ENCODE results near the gene INTS12.
A peak's percentile ranks its signal among the peaks of the same experiment; 100 is the strongest.

INTS12 gene

DNA sequence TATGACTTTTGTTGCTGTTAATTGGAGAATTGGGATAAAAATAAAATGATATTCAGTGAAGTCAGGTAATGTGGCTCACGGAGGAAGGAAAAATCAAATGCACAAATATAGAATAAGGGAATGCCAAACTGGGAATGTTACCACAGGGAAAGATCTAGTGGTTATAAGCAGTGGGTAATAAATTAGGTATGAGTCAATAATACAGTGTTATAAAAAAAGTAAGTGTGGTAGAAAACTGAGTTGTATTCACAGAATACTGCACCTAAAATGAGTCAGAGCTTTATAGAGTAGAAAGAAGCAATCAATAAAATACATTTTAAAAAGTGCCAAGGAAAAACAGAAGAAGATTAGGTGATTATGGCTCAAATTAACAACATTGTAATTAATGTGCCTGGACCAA is 34.5 kb downstream of the INTS12 start:
- TF ChIP-seq EZH2 (IDR thresholded peaks at IDR 0.05) (no peak), FOXP2 (optimal IDR thresholded peaks at IDR 0.05; ENCODE audit: control extremely low read depth, extremely low read length, insufficient read depth) (no peak), POLR2AphosphoS5 (IDR thresholded peaks at IDR 0.05; ENCODE audit: borderline replicate concordance, low read depth, low read length) (no peak)
- no peak overlapping the region for H3K4me3 ChIP-seq
- DNase-seq (ENCODE audit: low read depth, low spot score), result no peak
- no peak overlapping the region for H3K27ac ChIP-seq
- no peaks in the 10 kb centered on the region for H3K36me3 ChIP-seq (ENCODE audit: insufficient read depth, low read length)
- no peak overlapping the region for H3K9ac ChIP-seq (ENCODE audit: insufficient read length)
- H3K9me3 ChIP-seq (ENCODE audit: low read depth, low read length), result no peaks in the 10 kb centered on the region

DNA sequence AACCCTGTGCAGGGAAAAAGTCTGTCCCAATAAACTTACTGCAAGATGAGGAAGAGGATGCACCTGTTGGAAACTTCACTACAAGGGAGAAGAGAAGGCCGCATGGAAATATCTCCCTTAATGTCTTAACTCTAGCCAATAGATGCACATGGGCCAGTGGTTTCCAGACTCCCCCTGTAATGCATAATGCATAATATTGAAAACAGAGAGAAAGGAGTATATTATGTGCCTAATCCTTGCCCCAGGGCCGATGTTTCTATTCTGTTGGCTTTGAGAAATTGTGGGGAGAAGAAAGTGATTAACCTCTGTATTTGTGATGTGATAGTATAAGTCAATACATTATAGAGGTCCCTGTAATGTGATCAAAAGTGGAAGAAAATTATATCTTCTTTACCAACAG is 37.2 kb downstream of the INTS12 start:
- TF ChIP-seq EZH2 (IDR thresholded peaks at IDR 0.05), result no peak
- no peak for TF ChIP-seq FOXP2 (optimal IDR thresholded peaks at IDR 0.05; ENCODE audit: control extremely low read depth, extremely low read length, insufficient read depth)
- no peak for TF ChIP-seq POLR2AphosphoS5 (IDR thresholded peaks at IDR 0.05; ENCODE audit: borderline replicate concordance, low read depth, low read length)
- Histone ChIP-seq H3K9me3 (ENCODE audit: low read depth, low read length) (no peaks in the 10 kb centered on the region), H3K36me3 (ENCODE audit: insufficient read depth, low read length) (no peaks in the 10 kb centered on the region), H3K4me3 (no peak overlapping the region), H3K27ac (no peak overlapping the region), H3K9ac (ENCODE audit: insufficient read length) (no peak overlapping the region)
- DNase-seq (ENCODE audit: low read depth, low spot score), result no peak

DNA sequence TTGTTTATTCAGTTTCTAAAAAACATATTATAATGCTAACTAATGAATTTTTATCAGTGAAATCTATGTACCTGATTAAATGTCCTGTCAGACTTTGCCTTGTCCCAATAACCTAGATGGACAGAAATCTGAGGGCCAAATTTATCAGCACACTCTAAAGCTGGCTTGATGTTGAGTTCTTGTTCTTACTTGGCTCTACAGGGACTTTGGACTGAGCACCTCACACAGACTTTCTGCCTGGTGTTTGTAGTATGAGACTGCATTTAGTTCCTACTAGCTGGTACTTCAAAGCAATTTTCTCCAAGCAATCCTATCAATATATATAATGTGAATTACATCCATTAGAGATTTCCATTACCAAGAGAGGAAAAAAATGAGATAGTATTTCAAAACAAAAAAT is 37.8 kb downstream of the INTS12 start:
- no peak overlapping the region for H3K9ac ChIP-seq (ENCODE audit: insufficient read length)
- DNase-seq (ENCODE audit: low read depth, low spot score), result no peak
- TF ChIP-seq FOXP2 (optimal IDR thresholded peaks at IDR 0.05; ENCODE audit: control extremely low read depth, extremely low read length, insufficient read depth), result no peak
- TF ChIP-seq POLR2AphosphoS5 (IDR thresholded peaks at IDR 0.05; ENCODE audit: borderline replicate concordance, low read depth, low read length), result no peak
- no peaks in the 10 kb centered on the region for H3K9me3 ChIP-seq (ENCODE audit: low read depth, low read length)
- no peak overlapping the region for H3K27ac ChIP-seq
- H3K36me3 ChIP-seq (ENCODE audit: insufficient read depth, low read length), result no peaks in the 10 kb centered on the region
- no peak overlapping the region for H3K4me3 ChIP-seq

DNA sequence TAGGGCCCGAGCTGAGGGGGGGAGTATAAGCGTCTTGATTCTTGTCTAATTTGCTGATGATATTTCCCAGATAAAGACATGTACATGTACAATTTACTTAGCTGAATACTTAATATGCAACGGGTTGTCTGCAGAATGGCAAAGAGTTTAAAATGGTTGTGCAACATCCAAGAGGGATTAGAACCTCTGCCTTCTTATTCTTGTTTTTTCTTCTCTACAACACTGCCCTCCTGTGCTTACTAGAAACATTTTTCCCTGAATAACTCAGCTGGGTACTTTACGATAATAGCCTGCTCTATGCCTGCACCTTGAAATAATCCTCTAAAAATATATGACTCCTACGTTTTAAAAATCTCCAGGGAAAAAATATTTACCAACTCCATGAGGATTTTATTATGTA is 41.8 kb downstream of the INTS12 start:
- no peaks in the 10 kb centered on the region for H3K36me3 ChIP-seq (ENCODE audit: insufficient read depth, low read length)
- no peak overlapping the region for H3K9ac ChIP-seq (ENCODE audit: insufficient read length)
- H3K27ac ChIP-seq, result no peak overlapping the region
- no peak for TF ChIP-seq POLR2AphosphoS5 (IDR thresholded peaks at IDR 0.05; ENCODE audit: borderline replicate concordance, low read depth, low read length)
- TF ChIP-seq FOXP2 (optimal IDR thresholded peaks at IDR 0.05; ENCODE audit: control extremely low read depth, extremely low read length, insufficient read depth), result no peak
- TF ChIP-seq EZH2 (IDR thresholded peaks at IDR 0.05), result no peak
- DNase-seq (ENCODE audit: low read depth, low spot score), result peak; percentile 74
- no peaks in the 10 kb centered on the region for H3K9me3 ChIP-seq (ENCODE audit: low read depth, low read length)
- no peak overlapping the region for H3K4me3 ChIP-seq

DNA sequence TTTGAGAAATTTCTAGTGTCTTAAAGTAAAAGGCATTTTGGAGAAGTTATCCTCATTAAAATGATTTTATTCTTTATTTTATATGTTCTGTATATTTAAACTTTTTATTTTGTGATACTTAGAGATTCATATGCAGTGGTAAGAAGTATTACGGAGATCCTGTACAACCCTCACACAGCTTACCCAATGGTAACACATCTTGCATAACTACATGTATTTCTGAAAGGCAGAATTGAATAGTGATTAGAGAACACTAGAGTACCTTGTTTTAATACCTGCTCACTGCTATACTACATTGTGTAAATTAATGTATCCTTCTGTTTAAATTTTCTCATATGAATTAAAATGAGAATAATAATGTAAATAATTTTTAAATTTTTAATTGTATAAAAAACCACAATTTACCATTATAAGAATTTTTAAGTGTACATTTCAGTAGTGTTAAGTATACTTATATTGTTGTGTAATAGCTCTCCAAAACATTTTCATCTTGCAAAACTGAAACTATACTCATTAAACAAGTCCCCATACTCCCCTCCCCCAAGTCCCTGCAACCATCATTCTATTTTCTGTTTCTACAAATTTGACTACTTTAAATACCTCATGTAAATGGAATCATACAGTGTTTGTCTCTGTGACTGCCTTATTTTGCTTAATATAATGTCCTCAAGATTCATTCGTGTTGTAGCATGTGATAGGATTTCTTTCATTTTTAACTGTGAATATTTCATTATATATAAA is 45.4 kb downstream of the INTS12 start:
- DNase-seq (ENCODE audit: low read depth, low spot score), result no peak
- Histone ChIP-seq H3K9me3 (ENCODE audit: low read depth, low read length) (no peaks in the 10 kb centered on the region), H3K27ac (no peak overlapping the region), H3K4me3 (no peak overlapping the region), H3K9ac (ENCODE audit: insufficient read length) (no peak overlapping the region), H3K36me3 (ENCODE audit: insufficient read depth, low read length) (no peaks in the 10 kb centered on the region)
- TF ChIP-seq POLR2AphosphoS5 (IDR thresholded peaks at IDR 0.05; ENCODE audit: borderline replicate concordance, low read depth, low read length) (no peak), EZH2 (IDR thresholded peaks at IDR 0.05) (no peak), FOXP2 (optimal IDR thresholded peaks at IDR 0.05; ENCODE audit: control extremely low read depth, extremely low read length, insufficient read depth) (no peak)

DNA sequence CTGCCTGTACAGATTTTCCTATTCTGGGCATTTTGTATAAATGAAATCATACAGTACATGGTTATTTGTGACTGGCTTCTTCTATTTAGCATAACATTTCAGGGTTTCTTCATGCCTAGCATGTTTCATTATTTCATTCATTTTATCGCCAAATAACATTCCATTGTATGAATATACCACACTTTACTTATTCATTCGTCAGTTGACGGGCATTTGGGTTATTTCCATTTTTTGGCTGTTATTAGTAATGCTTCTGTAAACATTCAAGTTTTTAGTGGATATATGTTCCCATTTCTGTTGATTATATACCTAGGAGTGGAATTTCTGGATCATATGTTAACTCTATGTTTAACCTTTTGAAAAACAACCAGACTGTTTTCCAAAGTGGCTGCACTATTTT is 47.5 kb downstream of the INTS12 start:
- no peak for DNase-seq (ENCODE audit: low read depth, low spot score)
- no peaks in the 10 kb centered on the region for H3K36me3 ChIP-seq (ENCODE audit: insufficient read depth, low read length)
- TF ChIP-seq FOXP2 (optimal IDR thresholded peaks at IDR 0.05; ENCODE audit: control extremely low read depth, extremely low read length, insufficient read depth), result no peak
- TF ChIP-seq EZH2 (IDR thresholded peaks at IDR 0.05), result no peak
- no peak for TF ChIP-seq POLR2AphosphoS5 (IDR thresholded peaks at IDR 0.05; ENCODE audit: borderline replicate concordance, low read depth, low read length)
- no peak overlapping the region for H3K27ac ChIP-seq
- no peaks in the 10 kb centered on the region for H3K9me3 ChIP-seq (ENCODE audit: low read depth, low read length)
- no peak overlapping the region for H3K9ac ChIP-seq (ENCODE audit: insufficient read length)
- no peak overlapping the region for H3K4me3 ChIP-seq

DNA sequence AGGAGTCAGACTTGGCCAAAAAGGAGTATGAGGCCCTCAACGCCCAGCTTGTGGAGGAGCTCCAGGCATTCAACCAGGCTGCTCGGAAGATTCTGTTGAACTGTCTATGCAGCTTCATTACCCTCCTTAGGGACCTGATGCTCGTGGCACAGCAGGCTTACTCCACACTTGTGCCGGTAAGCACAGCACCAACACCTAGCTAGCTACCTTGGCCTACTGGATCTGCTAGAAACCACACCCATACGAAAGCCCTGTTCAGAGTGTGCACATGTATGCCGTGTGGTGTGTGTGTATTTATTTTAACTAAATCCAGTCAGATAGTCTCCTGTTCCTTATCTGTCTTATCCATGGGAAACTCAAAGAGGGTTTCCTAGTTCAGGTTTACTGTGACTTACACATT is 49.3 kb downstream of the INTS12 start:
- TF ChIP-seq FOXP2 (optimal IDR thresholded peaks at IDR 0.05; ENCODE audit: control extremely low read depth, extremely low read length, insufficient read depth) (no peak), EZH2 (IDR thresholded peaks at IDR 0.05) (no peak), POLR2AphosphoS5 (IDR thresholded peaks at IDR 0.05; ENCODE audit: borderline replicate concordance, low read depth, low read length) (no peak)
- no peak for DNase-seq (ENCODE audit: low read depth, low spot score)
- Histone ChIP-seq H3K4me3 (no peak overlapping the region), H3K9me3 (ENCODE audit: low read depth, low read length) (no peaks in the 10 kb centered on the region), H3K36me3 (ENCODE audit: insufficient read depth, low read length) (no peaks in the 10 kb centered on the region), H3K9ac (ENCODE audit: insufficient read length) (no peak overlapping the region), H3K27ac (no peak overlapping the region)

DNA sequence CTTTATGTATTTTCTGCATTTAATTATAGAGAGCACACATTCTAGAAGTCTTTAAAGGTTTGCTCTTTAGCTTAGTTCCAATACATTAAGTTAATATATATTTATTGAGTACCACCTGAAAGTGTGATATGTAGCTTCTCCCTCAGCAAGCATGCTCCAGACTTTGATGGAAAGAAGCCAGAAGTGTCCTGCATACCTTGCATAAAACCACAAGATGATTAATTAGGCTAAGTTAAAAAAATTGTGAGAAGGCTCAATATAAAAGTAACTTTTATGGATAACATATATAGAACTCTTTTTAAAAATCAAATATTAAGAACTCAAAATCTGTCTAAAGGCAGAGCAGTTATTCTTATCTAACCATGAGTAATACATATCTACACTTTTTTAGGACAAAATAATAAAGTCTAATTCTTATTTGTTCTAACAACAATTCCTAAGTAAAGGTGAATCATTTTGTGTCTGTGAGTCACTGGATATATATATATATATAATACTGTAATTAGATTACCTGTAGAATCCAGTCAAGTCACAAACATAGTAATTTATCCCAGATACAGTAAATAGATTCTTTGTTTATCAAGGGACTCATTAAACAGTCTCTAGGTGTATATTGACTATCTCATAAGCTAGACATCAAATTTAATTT is 51.2 kb downstream of the INTS12 start:
- Histone ChIP-seq H3K36me3 (ENCODE audit: insufficient read depth, low read length) (no peaks in the 10 kb centered on the region), H3K27ac (no peak overlapping the region), H3K4me3 (no peak overlapping the region), H3K9ac (ENCODE audit: insufficient read length) (no peak overlapping the region), H3K9me3 (ENCODE audit: low read depth, low read length) (no peaks in the 10 kb centered on the region)
- DNase-seq (ENCODE audit: low read depth, low spot score), result no peak
- TF ChIP-seq EZH2 (IDR thresholded peaks at IDR 0.05), result no peak
